NT2/D1 (cell line): ENCODE measurements around the gene SPIRE2.
"Not testable (repeated sequence)": the region's sequence is repeated elsewhere in the genome, so short reads cannot be mapped to it uniquely, and the experiment has no call there.

Source experiments
- DNase-seq: peaks from one replicate; pipeline ENCODE4 v3.0.0-alpha.2; 2011; ENCODE audit warnings: low read depth, low spot score
- H3K27me3 ChIP-seq: 2 replicates; pipeline ENCODE4 v1.6.0; 2011; ENCODE audit warnings: mild to moderate bottlenecking; ENCODE audit not compliant: insufficient read length, insufficient read depth
- H3K36me3 ChIP-seq: 2 replicates; pipeline ENCODE4 v1.6.1; 2011; ENCODE audit warnings: mild to moderate bottlenecking, low read length, mixed read lengths; ENCODE audit not compliant: insufficient read depth, insufficient read length
- H3K4me1 ChIP-seq: 2 replicates; pipeline ENCODE4 v1.5.1; 2011; ENCODE audit not compliant: insufficient read depth, insufficient read length
- H3K4me3 ChIP-seq: 2 replicates; pipeline ENCODE4 v1.5.1; 2011; ENCODE audit warnings: low read depth; ENCODE audit not compliant: insufficient read length
- H3K9ac ChIP-seq: 2 replicates; pipeline ENCODE4 v1.6.0; 2011; ENCODE audit warnings: low read depth; ENCODE audit not compliant: insufficient read length
- H3K9me3 ChIP-seq: 2 replicates; pipeline ENCODE4 v1.5.1; 2011; ENCODE audit warnings: mild to moderate bottlenecking, low read length; ENCODE audit not compliant: insufficient read depth
- SUZ12 ChIP-seq: IDR thresholded peaks from 2 replicates; pipeline ENCODE4 v1.6.1; 2011; ENCODE audit not compliant: insufficient read length, insufficient read depth; ENCODE audit errors: extremely low read depth
- YY1 ChIP-seq: IDR thresholded peaks from 2 replicates; pipeline ENCODE4 v1.6.1; 2011; ENCODE audit not compliant: insufficient read length, insufficient read depth
- ZNF274 ChIP-seq: IDR thresholded peaks from 2 replicates; pipeline ENCODE4 v1.6.1; 2011; ENCODE audit warnings: mild to moderate bottlenecking, low read depth, low read length

The SPIRE2 gene

GRCh38 chr16:89873109-89873971 is 45.1 kb downstream of the SPIRE2 start, which contains the start of gene TCF25:
TCF25 (plus strand) TSS chr16:89873592; CDS start chr16:89873668, 76 bp downstream.
- Histone ChIP-seq H3K4me1 (peaks cover 6% of the 10 kb centered on the region), H3K9me3 (peaks cover 23% of the 10 kb centered on the region), H3K4me3 (peak within 1 kb of the TSS; percentile 92), H3K27me3 (no peaks in the 10 kb centered on the region), H3K9ac (peak within 1 kb of the TSS; percentile 98), H3K36me3 (peaks cover 60% of the 10 kb centered on the region)
- TF ChIP-seq ZNF274, result no peak
- TF ChIP-seq YY1, result no peak
- TF ChIP-seq SUZ12, result no peak
- peak; percentile 75 for DNase-seq

- Histone ChIP-seq H3K9me3 (peaks cover 23% of the 10 kb centered on the region), H3K27me3 (no peaks in the 10 kb centered on the region), H3K9ac (peak overlapping the region; percentile 52), H3K4me3 (peak overlapping the region; percentile 92), H3K4me1 (peaks cover 5% of the 10 kb centered on the region), H3K36me3 (peaks cover 65% of the 10 kb centered on the region)
- DNase-seq, result peak; percentile 91
- TF ChIP-seq ZNF274 (no peak), SUZ12 (no peak), YY1 (no peak)
These were observed 45.9 kb downstream of the SPIRE2 start for GRCh38 chr16:89873972-89874689.

GRCh38 chr16:89879123-89879522 is 50.8 kb downstream of the SPIRE2 start:
- not testable (repeated sequence) for H3K9ac ChIP-seq, H3K4me1 ChIP-seq, H3K4me3 ChIP-seq, DNase-seq, H3K27me3 ChIP-seq
- H3K9me3 ChIP-seq, result peaks cover 23% of the 10 kb centered on the region
- peaks cover 89% of the 10 kb centered on the region for H3K36me3 ChIP-seq

- Histone ChIP-seq H3K4me1 (peaks cover 2% of the 10 kb centered on the region), H3K9me3 (peaks cover 12% of the 10 kb centered on the region), H3K36me3 (peaks cover 90% of the 10 kb centered on the region), H3K27me3 (no peaks in the 10 kb centered on the region), H3K9ac (no peak overlapping the region), H3K4me3 (no peak overlapping the region)
- no peak for TF ChIP-seq ZNF274
- no peak for TF ChIP-seq SUZ12
- TF ChIP-seq YY1, result no peak
- DNase-seq, result no peak
These were observed 52.4 kb downstream of the SPIRE2 start for GRCh38 chr16:89880477-89881367.

GRCh38 chr16:89881368-89881730 is 53.1 kb downstream of the SPIRE2 start:
- TF ChIP-seq SUZ12 (no peak), ZNF274 (no peak), YY1 (no peak)
- Histone ChIP-seq H3K36me3 (peaks cover 86% of the 10 kb centered on the region), H3K9ac (no peak overlapping the region), H3K4me3 (no peak overlapping the region), H3K27me3 (no peaks in the 10 kb centered on the region), H3K4me1 (peaks cover 2% of the 10 kb centered on the region), H3K9me3 (peaks cover 6% of the 10 kb centered on the region; the same call in 1 of the 2 replicates)
- no peak for DNase-seq

- no peak for DNase-seq
- no peak overlapping the region for H3K9ac ChIP-seq
These were observed 55.2 kb downstream of the SPIRE2 start for GRCh38 chr16:89883346-89884040.

More at GRCh38 chr16:89883346-89884040, 55.2 kb downstream of the SPIRE2 start:
- Histone ChIP-seq H3K4me1 (peaks cover 2% of the 10 kb centered on the region), H3K36me3 (peaks cover 86% of the 10 kb centered on the region), H3K9me3 (peaks cover 5% of the 10 kb centered on the region; the same call in 1 of the 2 replicates), H3K4me3 (no peak overlapping the region), H3K27me3 (no peaks in the 10 kb centered on the region)
- TF ChIP-seq SUZ12 (no peak), YY1 (no peak), ZNF274 (no peak)
